GM19240 (cell line): Measurements from ENCODE around the gene NEURL1B.

ENCODE experiments used
- DNase-seq: peaks from one replicate; pipeline ENCODE4 v3.0.0; 2011; ENCODE audit warnings: low spot score; ENCODE audit not compliant: insufficient read length

NEURL1B gene

GRCh38 chr5:172730222-172730621 is 89.2 kb downstream of the NEURL1B start:
- DNase-seq: no peak

DNA sequence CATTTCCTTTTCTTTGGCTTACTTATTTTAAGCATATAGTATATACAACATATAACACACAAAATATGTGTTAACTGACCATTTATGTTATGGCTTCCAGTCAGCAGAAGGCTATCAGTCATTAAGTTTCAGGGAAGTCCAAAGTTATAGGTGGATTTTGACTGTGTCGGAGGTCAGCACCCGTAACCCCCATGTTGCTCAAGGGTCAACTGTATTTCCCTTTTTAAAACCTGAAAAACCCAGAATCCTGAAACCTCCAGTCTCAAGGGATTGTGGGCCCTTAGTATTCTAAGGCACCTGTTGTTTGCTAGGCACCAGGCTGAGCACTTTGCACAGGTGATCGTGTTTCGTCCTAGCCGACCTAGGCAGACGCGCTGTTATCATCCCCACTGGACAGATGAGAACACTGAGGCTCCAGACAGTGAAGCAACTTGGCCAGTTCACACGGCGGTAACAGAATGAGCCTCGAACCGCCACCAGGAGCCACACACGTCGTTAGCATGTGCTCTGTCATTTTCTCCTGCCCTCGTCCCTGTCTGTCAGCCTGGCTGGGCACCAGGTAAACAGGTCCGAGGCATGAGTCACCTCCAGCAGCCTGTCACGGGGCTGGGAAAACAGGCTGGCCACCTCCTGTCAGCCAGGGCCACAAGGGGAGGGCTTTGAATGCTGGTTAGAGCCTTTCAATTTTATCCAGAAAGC is 90.1 kb downstream of the NEURL1B start:
- DNase-seq: no peak

- DNase-seq: no peak
These were observed 90.6 kb downstream of the NEURL1B start for GRCh38 chr5:172731680-172732074.

- DNase-seq: no peak
These were observed 91.3 kb downstream of the NEURL1B start for GRCh38 chr5:172732201-172732865.

DNA sequence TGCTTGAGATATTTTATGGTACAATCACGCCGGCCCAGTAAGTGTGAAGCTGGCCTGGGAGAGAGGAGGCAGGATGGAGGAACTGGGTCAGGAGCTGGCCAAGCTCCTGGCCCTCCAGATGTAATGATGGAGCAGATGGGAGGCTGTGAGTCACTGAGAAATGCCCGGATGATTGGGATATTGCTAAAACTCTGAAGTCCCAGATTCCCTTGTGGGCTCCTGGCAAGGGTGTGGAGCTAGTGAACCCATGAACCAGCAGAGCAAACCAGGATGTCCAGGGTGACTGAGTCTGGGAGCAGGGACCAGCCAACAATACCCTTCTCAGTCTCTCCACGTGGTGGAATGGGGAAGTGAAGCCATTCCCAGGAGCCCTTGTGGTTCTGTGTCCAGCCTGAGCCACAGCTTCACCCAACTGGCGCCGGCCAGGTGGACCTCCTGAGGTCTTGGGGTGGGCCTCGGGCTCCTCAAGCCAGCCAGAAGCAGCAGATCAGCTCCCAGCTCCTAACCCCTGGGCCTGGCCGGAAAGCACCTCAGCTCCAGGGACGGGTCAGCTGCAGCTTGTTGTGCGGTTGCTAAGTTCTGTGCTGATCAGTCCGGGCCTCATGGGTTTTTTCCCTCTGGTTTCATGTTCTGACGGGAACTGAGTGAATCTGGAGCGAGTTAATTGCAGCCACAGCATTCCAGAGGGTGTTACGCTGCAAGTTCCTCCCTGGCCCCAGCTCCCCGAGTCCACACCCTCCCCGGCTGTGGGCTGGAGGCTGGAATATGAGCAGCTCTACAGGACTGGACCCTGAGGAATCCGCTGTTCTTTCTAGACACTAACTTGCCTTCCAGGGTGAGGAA is 92.3 kb downstream of the NEURL1B start:
- no peak for DNase-seq

GRCh38 chr5:172733974-172734346 is 92.9 kb downstream of the NEURL1B start:
- no peak for DNase-seq

GRCh38 chr5:172735141-172735831 is 94.2 kb downstream of the NEURL1B start:
- no peak for DNase-seq

GRCh38 chr5:172736508-172737135 is 95.6 kb downstream of the NEURL1B start:
- DNase-seq: no peak

GRCh38 chr5:172739375-172739774 is 98.3 kb downstream of the NEURL1B start:
- no peak for DNase-seq

GRCh38 chr5:172740428-172741205 is 99.6 kb downstream of the NEURL1B start:
- no peak for DNase-seq
